CD14-positive monocyte (primary cell): ENCODE data around the gene GJB5. TPM values are rescaled to one million over a fixed set of nuclear protein-coding genes. Genes with fewer than 3 reads are reported as not detected.

Experiments
- DNase-seq, 3 donors: peaks; one replicate each; pipeline ENCODE4 v3.0.0-alpha.2; 2011 to 2022
- H2AFZ ChIP-seq: 2 replicates; pipeline ENCODE4 v1.6.0; 2012; ENCODE audit warnings: mild to moderate bottlenecking, low read depth, low read length, inconsistent platforms; ENCODE audit not compliant: insufficient read depth, poor library complexity, severe bottlenecking
- H3K27ac ChIP-seq, 2 donors: 1 replicate in 1 of 2; 2 replicates in 1 of 2; pipeline ENCODE4 v1.5.1; 2012 to 2013; ENCODE audit warnings: low read length in 2 of 2, control low read depth in 1 of 2, inconsistent platforms in 1 of 2, low read depth in 1 of 2, mild to moderate bottlenecking in 1 of 2
- H3K27me3 ChIP-seq, 2 donors: one replicate each; pipeline versions ENCODE4 v1.6.0 to v1.6.1; 2011 to 2013; ENCODE audit warnings: low read length in 2 of 2; ENCODE audit not compliant: control insufficient read depth in 2 of 2, insufficient read depth in 2 of 2
- H3K36me3 ChIP-seq, 2 donors: replicated peaks in 1 of 2; 1 replicate in 1 of 2; 2 replicates in 1 of 2; pipeline versions ENCODE4 v1.5.1 to v1.6.1; 2012 to 2013; ENCODE audit warnings: low read length in 2 of 2, control low read depth in 1 of 2, inconsistent platforms in 1 of 2, mild to moderate bottlenecking in 1 of 2; ENCODE audit not compliant: insufficient read depth in 2 of 2, control insufficient read depth in 1 of 2
- H3K4me1 ChIP-seq, 2 donors: 1 replicate in 1 of 2; 2 replicates in 1 of 2; pipeline versions ENCODE4 v1.5.1 to v1.6.1; 2012 to 2013; ENCODE audit warnings: low read length in 2 of 2, control low read depth in 1 of 2, inconsistent platforms in 1 of 2, mild to moderate bottlenecking in 1 of 2, moderate library complexity in 1 of 2; ENCODE audit not compliant: insufficient read depth in 2 of 2, control insufficient read depth in 1 of 2
- H3K4me2 ChIP-seq: replicated peaks from 2 replicates; pipeline ENCODE3; 2012; ENCODE audit warnings: low read length, moderate library complexity, mild to moderate bottlenecking; ENCODE audit not compliant: poor library complexity, severe bottlenecking; ENCODE audit errors: extremely low read depth
- H3K4me3 ChIP-seq, 3 experiments: fragments of 200-600 bp in 1 of 3; sonication (generic) in 1 of 3; replicated peaks in 1 of 3; 1 replicate in 2 of 3; 2 replicates in 1 of 3; pipeline ENCODE4 v1.5.1; 2011 to 2013; ENCODE audit warnings: low read length in 3 of 3, mild to moderate bottlenecking in 3 of 3, control low read depth in 2 of 3, low read depth in 2 of 3, inconsistent platforms in 1 of 3, moderate library complexity in 1 of 3
- H3K79me2 ChIP-seq: 2 replicates; pipeline ENCODE4 v1.6.0; 2012; ENCODE audit warnings: mild to moderate bottlenecking, control low read depth, inconsistent platforms, low read length, moderate library complexity; ENCODE audit not compliant: insufficient read depth
- H3K9ac ChIP-seq: 2 replicates; pipeline ENCODE4 v1.6.0; 2017; ENCODE audit warnings: low read length, mild to moderate bottlenecking; ENCODE audit not compliant: insufficient read depth, poor library complexity, severe bottlenecking
- H3K9me3 ChIP-seq, 2 donors: replicated peaks in 1 of 2; 1 replicate in 1 of 2; 2 replicates in 1 of 2; pipeline versions ENCODE4 v1.5.1 to v1.6.1; 2012 to 2013; ENCODE audit warnings: low read length in 2 of 2, control low read depth in 1 of 2; ENCODE audit not compliant: control insufficient read depth in 1 of 2, insufficient read depth in 1 of 2
- H4K20me1 ChIP-seq: 2 replicates; pipeline ENCODE4 v1.6.0; 2012; ENCODE audit warnings: mild to moderate bottlenecking, low read length, control low read depth, moderate library complexity; ENCODE audit not compliant: insufficient read depth
- H3K27ac Mint-ChIP-seq, 7 donors: one replicate each; pipeline ENCODE4 v1.8.0; 2020; ENCODE audit warnings: mild to moderate bottlenecking in 7 of 7, mixed read lengths in 7 of 7, moderate library complexity in 6 of 7, inconsistent platforms in 2 of 7
- H3K27me3 Mint-ChIP-seq, 3 donors: one replicate each; pipeline ENCODE4 v1.8.0; 2021 to 2022; ENCODE audit warnings: low read depth in 3 of 3, mild to moderate bottlenecking in 3 of 3, mixed read lengths in 3 of 3, moderate library complexity in 3 of 3, inconsistent platforms in 1 of 3
- H3K36me3 Mint-ChIP-seq, 2 donors: one replicate each; pipeline ENCODE4 v1.8.0; 2020; ENCODE audit warnings: mixed read lengths in 2 of 2, inconsistent platforms in 1 of 2, mild to moderate bottlenecking in 1 of 2
- H3K4me1 Mint-ChIP-seq: one replicate; pipeline ENCODE4 v1.8.0; 2020; ENCODE audit warnings: mild to moderate bottlenecking, mixed read lengths
- H3K4me3 Mint-ChIP-seq, 2 donors: one replicate each; pipeline ENCODE4 v1.8.0; 2020; ENCODE audit warnings: mild to moderate bottlenecking in 2 of 2, mixed read lengths in 2 of 2, moderate library complexity in 1 of 2
- H3K9me3 Mint-ChIP-seq, 7 donors: one replicate each; pipeline ENCODE4 v1.8.0; 2020 to 2022; ENCODE audit warnings: mixed read lengths in 7 of 7, mild to moderate bottlenecking in 6 of 7, moderate library complexity in 6 of 7, inconsistent platforms in 2 of 7
- CTCF ChIP-seq: fragments of 200-600 bp; IDR thresholded peaks from one replicate; pipeline ENCODE4 v1.8.0; 2022; ENCODE audit warnings: antibody characterized with exemption, mild to moderate bottlenecking
- WGBS: methylation state at CpG from one replicate; pipeline ENCODE4 v1.1.5; 2013; ENCODE audit warnings: missing lambda C conversion rate; ENCODE audit not compliant: insufficient coverage; 5-methylcytosine and 5-hydroxymethylcytosine counted together
- intact Hi-C, 2 donors: fragments of 100-400 bp; cut with micrococcal nuclease; formaldehyde crosslinking; loops; one replicate each; pipeline versions ENCODE4 v1.15.0 to v1.15.1; 2023
- polyA plus RNA-seq, 3 donors: library from polyadenylated mRNA; depleted of rRNA in 1 of 3; unstranded in 2 of 3; stranded (reverse) in 1 of 3; fragments of 300-500 nt in 2 of 3; fragments of >200 nt in 1 of 3; fragmentation: Illumina TruSeq in 2 of 3; gene quantifications; 1 replicate in 2 of 3; 2 replicates in 1 of 3; pipeline ENCODE4 v1.2.3, GENCODE V29; 2012 to 2021

The GJB5 gene
- polyA plus RNA-seq, 3 donors = 0.12 TPM; not detected in 2

DNA sequence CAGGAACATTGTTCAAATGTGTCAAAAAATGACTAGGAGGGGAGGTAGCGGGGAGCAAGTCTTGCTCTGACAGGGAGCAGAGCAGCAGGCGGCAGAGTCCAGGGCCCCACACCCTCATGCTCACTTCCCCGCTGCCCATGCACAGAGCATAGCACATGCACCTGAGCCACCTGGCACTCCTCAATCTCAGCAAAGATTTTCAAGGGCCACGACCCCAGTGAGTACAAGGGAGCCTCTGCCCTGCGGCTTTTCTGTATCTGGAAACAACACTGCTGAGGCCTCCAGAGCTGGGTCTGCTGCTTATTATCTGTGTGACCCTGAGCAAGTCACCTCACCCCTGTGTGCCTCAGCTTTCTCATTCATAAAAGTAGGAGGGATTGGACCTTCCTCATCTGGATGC, 25.1 kb downstream of the GJB5 start:
- intact Hi-C loops = no loop called here
- Mint-ChIP-seq H3K4me3 (peak overlapping the region in 1 of 2 donors; percentile 40), H3K9me3 (peaks cover 0 to 6% (median 1%) of the 10 kb centered on the region in 7 donors), H3K4me1 (no peaks in the 10 kb centered on the region), H3K27me3 (peaks cover 37 to 54% (median 41%) of the 10 kb centered on the region in 3 donors), H3K27ac (no peak overlapping the region), H3K36me3 (no peaks in the 10 kb centered on the region)
- no peak for DNase-seq
- H3K9me3 ChIP-seq = peaks cover 0 to 10% of the 10 kb centered on the region in 2 donors
- H4K20me1 ChIP-seq = no peaks in the 10 kb centered on the region
- TF ChIP-seq CTCF = no peak
- no peaks in the 10 kb centered on the region for H3K79me2 ChIP-seq
- H3K27ac ChIP-seq = no peak overlapping the region
- WGBS = 90% methylated on average over 4 of the region's 5 CpGs
- no peak overlapping the region for H3K4me2 ChIP-seq
- no peaks in the 10 kb centered on the region for H3K36me3 ChIP-seq
- H3K4me3 ChIP-seq = no peak overlapping the region
- H2AFZ ChIP-seq = no peak overlapping the region
- H3K4me1 ChIP-seq = no peaks in the 10 kb centered on the region
- peaks cover 25 to 48% of the 10 kb centered on the region in 2 donors for H3K27me3 ChIP-seq
- H3K9ac ChIP-seq = no peak overlapping the region

- H3K4me1 Mint-ChIP-seq = no peaks in the 10 kb centered on the region
- peaks cover 0 to 6% (median 1%) of the 10 kb centered on the region in 7 donors for H3K9me3 Mint-ChIP-seq
- Histone ChIP-seq H3K4me3 (no peak overlapping the region), H3K79me2 (no peaks in the 10 kb centered on the region), H3K9ac (no peak overlapping the region), H2AFZ (no peak overlapping the region), H3K4me2 (no peak overlapping the region), H3K27me3 (peaks cover 25 to 48% of the 10 kb centered on the region in 2 donors), H4K20me1 (no peaks in the 10 kb centered on the region), H3K9me3 (peaks cover 0 to 10% of the 10 kb centered on the region in 2 donors), H3K27ac (no peak overlapping the region), H3K36me3 (no peaks in the 10 kb centered on the region), H3K4me1 (no peaks in the 10 kb centered on the region)
- no peak overlapping the region for H3K27ac Mint-ChIP-seq
- H3K36me3 Mint-ChIP-seq = no peaks in the 10 kb centered on the region
- no peak for TF ChIP-seq CTCF
- intact Hi-C loops = no loop called here
- DNase-seq = no peak
- H3K27me3 Mint-ChIP-seq = peaks cover 37 to 57% (median 41%) of the 10 kb centered on the region in 3 donors
- H3K4me3 Mint-ChIP-seq = peak overlapping the region in 1 of 2 donors; percentile 40
- 100% methylated on average over 1 of the region's 2 CpGs for WGBS
Observed at GRCh38 chr1:34780528-34780927, 25.7 kb downstream of the GJB5 start.
